Measurements from ENCODE around the gene GABBR2.

DNA sequence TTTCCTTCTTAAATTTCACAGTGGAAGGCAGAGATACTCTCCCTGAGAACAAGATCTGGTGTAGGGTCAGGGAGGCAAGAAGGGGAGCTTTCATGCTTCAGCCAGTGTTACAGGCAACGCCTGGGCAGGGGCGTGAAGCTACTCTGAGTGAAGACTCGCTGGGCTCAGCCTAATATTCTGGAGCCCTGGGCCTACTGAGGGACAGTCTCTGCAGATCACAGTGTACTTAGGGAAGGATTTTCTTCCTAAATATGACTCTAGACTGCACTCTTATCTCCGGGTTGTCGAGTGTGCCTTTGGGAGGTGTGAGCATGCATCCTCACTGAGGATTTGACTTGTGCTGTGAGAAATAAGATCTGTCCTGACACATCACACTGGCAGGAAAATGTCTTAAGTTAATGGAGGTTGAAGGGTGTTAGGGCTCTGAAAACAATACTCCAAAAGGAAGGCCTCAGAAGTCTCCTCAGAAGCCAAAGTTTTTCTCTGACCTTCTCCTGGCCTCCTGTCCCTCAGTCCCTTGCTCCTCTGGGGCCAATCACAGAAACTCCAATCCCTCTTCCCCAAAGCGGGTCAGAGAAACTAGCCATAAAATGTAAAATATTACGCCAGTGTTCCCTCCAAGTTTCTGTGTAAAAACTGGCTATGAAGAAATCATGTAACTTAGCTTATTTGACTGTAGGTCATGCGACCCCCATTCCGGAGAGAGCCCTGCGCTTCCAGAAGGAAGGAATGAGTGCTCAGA lies 296.5 kb downstream of the GABBR2 start:
- TF ChIP-seq, protein P1, sequence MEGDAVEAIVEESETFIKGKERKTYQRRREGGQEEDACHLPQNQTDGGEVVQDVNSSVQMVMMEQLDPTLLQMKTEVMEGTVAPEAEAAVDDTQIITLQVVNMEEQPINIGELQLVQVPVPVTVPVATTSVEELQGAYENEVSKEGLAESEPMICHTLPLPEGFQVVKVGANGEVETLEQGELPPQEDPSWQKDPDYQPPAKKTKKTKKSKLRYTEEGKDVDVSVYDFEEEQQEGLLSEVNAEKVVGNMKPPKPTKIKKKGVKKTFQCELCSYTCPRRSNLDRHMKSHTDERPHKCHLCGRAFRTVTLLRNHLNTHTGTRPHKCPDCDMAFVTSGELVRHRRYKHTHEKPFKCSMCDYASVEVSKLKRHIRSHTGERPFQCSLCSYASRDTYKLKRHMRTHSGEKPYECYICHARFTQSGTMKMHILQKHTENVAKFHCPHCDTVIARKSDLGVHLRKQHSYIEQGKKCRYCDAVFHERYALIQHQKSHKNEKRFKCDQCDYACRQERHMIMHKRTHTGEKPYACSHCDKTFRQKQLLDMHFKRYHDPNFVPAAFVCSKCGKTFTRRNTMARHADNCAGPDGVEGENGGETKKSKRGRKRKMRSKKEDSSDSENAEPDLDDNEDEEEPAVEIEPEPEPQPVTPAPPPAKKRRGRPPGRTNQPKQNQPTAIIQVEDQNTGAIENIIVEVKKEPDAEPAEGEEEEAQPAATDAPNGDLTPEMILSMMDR (conservative IDR thresholded peaks at IDR 0.05), result no peak
- TF ChIP-seq EZH2 (IDR thresholded peaks at IDR 0.05; ENCODE audit: low read depth), result no peak
